ENCODE data around the gene UBE2D3. TPM values are rescaled to one million over a fixed set of nuclear protein-coding genes. Genes with fewer than 3 reads are reported as not detected.
"Not testable (repeated sequence)": the region's sequence is repeated elsewhere in the genome, so short reads cannot be mapped to it uniquely, and the experiment has no call there.

UBE2D3 gene
- total RNA-seq, result 100 to 1,000 TPM; 403 to 450 TPM

- H3K36me3 Mint-ChIP-seq (ENCODE audit: low read depth), result no peaks in the 10 kb centered on the region
- peak; percentile 49 for ATAC-seq (replicated peaks)
- peaks cover 14% of the 10 kb centered on the region for H3K4me1 Mint-ChIP-seq
- H3K27ac Mint-ChIP-seq, result no peak within 1 kb of the TSS
- H3K4me3 Mint-ChIP-seq, result no peak within 1 kb of the TSS
- H3K9me3 Mint-ChIP-seq, result no peaks in the 10 kb centered on the region
- H3K27me3 Mint-ChIP-seq, result no peaks in the 10 kb centered on the region
These were observed at the start of gene UBE2D3 for GRCh38 chr4:102826890-102827673. TSS of gene UBE2D3 (minus strand) at chr4:102827551. CDS start at chr4:102826508, 1,043 bp downstream.

DNA sequence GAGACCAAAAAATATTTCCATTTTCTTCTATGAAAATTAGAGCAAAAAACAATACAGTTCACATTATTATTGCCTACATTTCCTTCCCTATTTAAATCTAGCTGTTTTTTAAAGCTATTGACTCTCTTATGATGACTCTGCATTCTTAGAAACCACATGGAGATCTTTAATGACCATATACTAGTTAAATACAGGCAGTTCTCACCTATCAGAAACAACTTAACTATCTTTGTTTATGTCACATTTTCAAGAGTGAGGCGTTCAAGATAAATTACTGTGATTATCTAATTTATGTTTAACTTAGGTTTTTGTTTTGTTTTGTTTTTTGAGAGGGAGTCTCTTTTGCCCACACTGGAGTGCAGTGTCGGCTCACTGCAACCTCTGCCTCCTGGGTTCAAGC lies 44.4 kb upstream of the UBE2D3 start:
- H3K4me3 Mint-ChIP-seq, result peak overlapping the region; percentile 99
- no peak overlapping the region for H3K27ac Mint-ChIP-seq

DNA sequence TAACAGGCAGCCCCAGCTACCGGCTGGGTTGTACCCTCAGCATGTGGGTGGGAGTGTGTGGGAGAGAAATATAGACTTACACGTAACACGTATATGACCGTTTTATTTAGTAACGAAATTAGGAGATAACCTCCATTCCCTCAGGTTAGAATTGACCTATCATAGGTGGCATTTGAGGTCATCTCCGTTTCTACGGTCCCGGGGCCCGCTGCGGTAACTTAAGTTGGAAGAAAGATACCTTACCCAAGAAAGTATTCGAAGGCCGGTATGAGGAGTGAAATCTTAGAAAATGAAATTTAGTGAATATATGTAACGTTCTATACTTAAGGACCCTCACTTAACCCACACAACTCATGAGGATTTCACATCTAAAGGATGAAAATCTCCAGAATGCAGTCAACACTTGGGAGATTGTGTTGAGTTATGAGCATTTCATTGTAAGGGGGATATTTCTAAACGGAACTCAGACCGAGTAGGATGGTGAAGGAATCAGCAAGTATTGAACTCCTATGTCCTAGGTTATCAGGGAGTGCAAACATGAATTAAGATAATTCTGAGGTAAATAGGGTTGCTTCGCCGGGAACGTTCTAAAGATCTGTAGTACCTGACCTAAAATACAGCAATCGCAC lies 42.3 kb upstream of the UBE2D3 start:
- Mint-ChIP-seq H3K27me3 (no peaks in the 10 kb centered on the region), H3K4me3 (peak overlapping the region; percentile 99), H3K36me3 (ENCODE audit: low read depth) (peaks cover 52% of the 10 kb centered on the region), H3K27ac (peak overlapping the region; percentile 99), H3K4me1 (peaks cover 40% of the 10 kb centered on the region), H3K9me3 (no peaks in the 10 kb centered on the region)
- peak; percentile 36 for ATAC-seq (replicated peaks)

More for the DNA sequence above, 44.4 kb upstream of the UBE2D3 start:
- Mint-ChIP-seq H3K36me3 (ENCODE audit: low read depth) (peaks cover 64% of the 10 kb centered on the region), H3K27me3 (no peaks in the 10 kb centered on the region), H3K4me1 (peaks cover 29% of the 10 kb centered on the region), H3K9me3 (no peaks in the 10 kb centered on the region)
- ATAC-seq (replicated peaks), result no peak

DNA sequence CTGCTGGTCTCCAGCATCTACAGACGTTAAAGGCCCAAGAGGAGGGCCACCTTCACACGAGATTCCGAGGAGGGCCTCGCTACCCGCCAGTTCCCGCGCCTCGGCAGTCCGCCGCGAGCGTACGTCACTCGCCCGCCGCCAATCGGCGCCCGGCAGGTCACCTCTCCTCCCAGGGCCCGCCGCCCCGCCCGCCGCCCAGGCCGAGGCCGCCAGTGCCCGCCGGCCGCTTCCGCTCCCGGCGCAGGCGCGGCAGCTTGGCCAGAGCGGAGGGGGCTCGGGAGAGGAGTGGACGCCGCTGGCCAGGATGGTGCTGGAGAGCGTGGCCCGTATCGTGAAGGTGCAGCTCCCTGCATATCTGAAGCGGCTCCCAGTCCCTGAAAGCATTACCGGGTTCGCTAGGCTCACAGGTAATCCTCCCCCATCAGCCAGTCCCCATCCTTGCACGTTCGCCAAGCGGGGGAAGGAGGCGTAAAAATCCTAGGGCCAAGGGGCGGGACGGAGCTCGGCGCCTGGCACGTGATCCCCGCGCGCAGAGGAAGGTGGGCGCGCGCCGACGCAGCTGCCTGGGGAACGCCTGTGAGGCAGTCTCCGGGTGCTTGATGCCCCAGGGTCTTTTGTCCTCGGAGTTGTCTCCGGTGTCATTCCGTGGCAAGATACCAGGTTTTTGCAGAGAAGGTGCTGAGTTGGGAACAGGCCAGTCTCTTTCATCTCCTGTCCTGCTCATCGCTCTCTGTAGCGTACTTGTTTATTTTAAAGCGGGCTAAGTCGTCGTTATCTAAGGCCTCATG lies 41.6 kb upstream of the UBE2D3 start, which contains the start of gene CISD2:
TSS of gene CISD2 (plus strand) at position 212 of the 788 bp plus-strand sequence. CDS start at position 305, 93 bp downstream.
- H3K9me3 Mint-ChIP-seq, result no peaks in the 10 kb centered on the region
- peaks cover 42% of the 10 kb centered on the region for H3K4me1 Mint-ChIP-seq
- peak; percentile 91 for ATAC-seq (replicated peaks)
- peaks cover 45% of the 10 kb centered on the region for H3K36me3 Mint-ChIP-seq (ENCODE audit: low read depth)
- H3K27me3 Mint-ChIP-seq, result no peaks in the 10 kb centered on the region
- H3K4me3 Mint-ChIP-seq, result peak within 1 kb of the TSS; percentile 99
- H3K27ac Mint-ChIP-seq, result peak within 1 kb of the TSS; percentile 99

- Mint-ChIP-seq H3K27me3 (no peaks in the 10 kb centered on the region), H3K36me3 (ENCODE audit: low read depth) (peaks cover 38% of the 10 kb centered on the region), H3K4me1 (peaks cover 42% of the 10 kb centered on the region), H3K27ac (peak overlapping the region; percentile 99), H3K4me3 (peak overlapping the region; percentile 99), H3K9me3 (no peaks in the 10 kb centered on the region)
- peak; percentile 55 for ATAC-seq (replicated peaks)
These were observed 40.9 kb upstream of the UBE2D3 start for GRCh38 chr4:102868153-102868780.

DNA sequence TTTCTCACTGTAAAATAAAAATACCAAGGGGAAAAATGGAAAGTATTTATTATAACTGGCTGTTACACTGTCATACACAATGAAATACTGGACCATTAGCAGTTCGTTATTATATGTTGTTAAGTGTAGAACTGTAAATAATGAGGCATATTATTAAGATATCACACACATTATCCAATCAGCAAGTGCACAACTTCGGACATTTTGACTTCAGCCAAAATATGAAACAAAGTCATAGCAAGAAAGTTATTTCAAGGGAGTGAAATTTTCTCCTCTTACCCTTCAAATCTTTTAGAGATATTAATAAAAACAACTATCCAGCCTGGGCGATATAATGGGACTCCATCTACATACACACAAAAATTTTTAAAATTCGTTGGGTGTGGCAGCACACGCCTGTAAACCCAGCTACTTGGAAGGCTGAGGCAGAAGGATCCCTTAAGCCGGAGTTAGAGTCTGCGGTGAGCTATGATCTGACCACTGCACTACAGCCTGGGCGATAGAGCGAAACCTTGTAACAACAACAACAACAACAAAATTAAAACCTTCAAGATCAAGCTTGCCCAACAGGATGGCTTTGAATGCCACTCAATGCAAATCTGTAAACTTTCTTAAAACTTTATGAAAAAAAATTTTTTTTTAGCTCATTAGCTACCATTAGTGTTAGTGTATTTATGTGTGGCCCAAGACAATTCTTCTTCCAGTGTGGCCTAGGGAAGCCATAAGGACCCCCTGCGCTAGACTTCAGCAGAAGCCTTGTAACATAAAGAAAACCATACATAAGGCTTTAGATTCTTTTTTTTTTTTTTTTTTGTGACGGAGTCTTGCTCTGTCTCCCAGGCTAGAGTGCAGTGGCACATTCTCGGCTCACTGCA lies 40.2 kb upstream of the UBE2D3 start:
- Mint-ChIP-seq H3K27ac (peak overlapping the region; percentile 99), H3K4me1 (peaks cover 36% of the 10 kb centered on the region), H3K27me3 (no peaks in the 10 kb centered on the region), H3K9me3 (no peaks in the 10 kb centered on the region), H3K36me3 (ENCODE audit: low read depth) (peaks cover 30% of the 10 kb centered on the region), H3K4me3 (peak overlapping the region; percentile 99)
- ATAC-seq (replicated peaks), result no peak

DNA sequence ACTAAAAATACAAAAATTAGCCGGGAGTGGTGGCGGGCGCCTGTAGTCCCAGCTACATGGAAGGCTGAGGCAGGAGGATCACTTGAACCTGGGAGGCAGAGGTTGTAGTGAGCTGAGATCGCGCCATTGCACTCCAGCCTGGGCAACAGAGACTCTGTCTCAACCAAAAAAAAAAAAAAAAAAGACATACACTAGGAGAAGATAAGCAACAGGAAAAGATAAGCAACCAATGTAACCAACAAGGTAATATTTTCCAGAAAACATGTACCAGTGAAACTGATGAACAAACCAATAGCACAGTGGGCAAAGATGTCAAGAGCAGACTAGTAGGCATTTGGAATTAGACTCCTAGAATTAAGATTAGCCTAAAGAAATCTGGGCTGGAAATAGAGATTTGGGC lies 38.0 kb upstream of the UBE2D3 start:
- ATAC-seq (replicated peaks); H3K9me3 Mint-ChIP-seq; H3K27me3 Mint-ChIP-seq: not testable (repeated sequence)
- peak overlapping the region; percentile 99 for H3K4me3 Mint-ChIP-seq
- H3K36me3 Mint-ChIP-seq (ENCODE audit: low read depth), result peaks cover 24% of the 10 kb centered on the region
- peaks cover 31% of the 10 kb centered on the region for H3K4me1 Mint-ChIP-seq
- H3K27ac Mint-ChIP-seq, result peak overlapping the region; percentile 50

DNA sequence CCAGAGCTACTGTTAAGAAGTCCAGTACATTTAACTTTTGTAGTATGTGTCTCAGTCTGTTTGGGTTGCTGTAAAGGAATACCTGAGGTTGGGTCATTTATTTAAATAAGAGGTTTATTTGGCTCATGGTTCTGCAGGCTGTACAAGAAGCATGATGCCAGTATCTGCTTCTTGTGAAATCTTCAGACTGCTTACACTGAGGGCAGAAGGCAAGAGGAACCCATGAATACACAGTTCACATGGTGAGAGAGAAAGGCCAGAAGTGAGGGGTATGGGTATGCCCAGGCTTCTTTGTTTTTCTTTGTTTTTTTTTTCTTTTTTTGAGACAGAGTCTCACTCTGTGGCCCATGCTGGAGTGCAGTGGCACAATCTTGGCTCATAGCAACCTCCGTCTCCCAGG lies 35.4 kb upstream of the UBE2D3 start:
- peaks cover 15% of the 10 kb centered on the region for H3K9me3 Mint-ChIP-seq
- peaks cover 21% of the 10 kb centered on the region for H3K4me1 Mint-ChIP-seq
- no peak overlapping the region for H3K27ac Mint-ChIP-seq
- H3K4me3 Mint-ChIP-seq, result no peak overlapping the region
- ATAC-seq (replicated peaks), result no peak
- H3K36me3 Mint-ChIP-seq (ENCODE audit: low read depth), result peaks cover 21% of the 10 kb centered on the region
- no peaks in the 10 kb centered on the region for H3K27me3 Mint-ChIP-seq

- Mint-ChIP-seq H3K4me3 (no peak overlapping the region), H3K27ac (no peak overlapping the region), H3K27me3 (no peaks in the 10 kb centered on the region), H3K36me3 (ENCODE audit: low read depth) (peaks cover 21% of the 10 kb centered on the region), H3K9me3 (peaks cover 15% of the 10 kb centered on the region), H3K4me1 (peaks cover 21% of the 10 kb centered on the region)
- ATAC-seq (replicated peaks), result no peak
These were observed 34.7 kb upstream of the UBE2D3 start for GRCh38 chr4:102862016-102862415.

GRCh38 chr4:102860611-102861324 lies 33.4 kb upstream of the UBE2D3 start:
- no peaks in the 10 kb centered on the region for H3K27me3 Mint-ChIP-seq
- H3K9me3 Mint-ChIP-seq, result peaks cover 15% of the 10 kb centered on the region
- no peak for ATAC-seq (replicated peaks)
- no peak overlapping the region for H3K27ac Mint-ChIP-seq
- no peak overlapping the region for H3K4me3 Mint-ChIP-seq
- peaks cover 12% of the 10 kb centered on the region for H3K4me1 Mint-ChIP-seq
- H3K36me3 Mint-ChIP-seq (ENCODE audit: low read depth), result peaks cover 19% of the 10 kb centered on the region

DNA sequence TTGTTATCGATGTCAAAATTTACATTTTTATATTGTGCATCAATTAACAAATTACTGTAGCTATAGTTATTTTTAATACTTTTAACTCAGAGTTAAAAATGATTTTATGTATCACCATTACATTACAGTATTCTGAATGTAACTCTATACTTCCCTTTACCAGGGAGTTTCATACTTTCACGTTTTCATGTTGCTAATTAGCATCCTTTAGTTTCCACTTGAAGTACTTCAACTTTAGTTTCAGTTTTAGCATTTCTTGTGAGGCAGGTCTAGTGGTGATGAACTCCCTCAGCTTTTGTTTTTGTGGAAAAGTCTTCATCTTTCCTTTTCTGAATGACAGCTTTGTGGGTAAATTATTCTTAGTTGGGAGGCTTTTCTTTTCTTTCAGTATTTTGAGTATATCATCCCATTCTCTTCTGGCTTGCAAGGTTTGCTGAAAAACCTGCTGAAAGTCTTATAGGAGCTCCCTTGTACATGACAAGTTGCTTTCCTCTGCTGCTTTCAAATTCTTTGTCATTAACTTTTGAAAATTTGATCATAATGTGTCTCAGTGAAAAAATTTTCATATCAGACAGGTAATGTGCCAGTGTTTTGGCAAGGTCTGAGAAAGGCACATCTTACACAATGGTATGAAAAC lies 31.6 kb upstream of the UBE2D3 start:
- Mint-ChIP-seq H3K4me3 (no peak overlapping the region), H3K27me3 (no peaks in the 10 kb centered on the region), H3K9me3 (peaks cover 15% of the 10 kb centered on the region), H3K27ac (no peak overlapping the region), H3K4me1 (no peaks in the 10 kb centered on the region), H3K36me3 (ENCODE audit: low read depth) (peaks cover 12% of the 10 kb centered on the region)
- ATAC-seq (replicated peaks), result no peak

- Mint-ChIP-seq H3K9me3 (no peaks in the 10 kb centered on the region), H3K36me3 (ENCODE audit: low read depth) (no peaks in the 10 kb centered on the region), H3K27ac (no peak overlapping the region), H3K4me3 (no peak overlapping the region), H3K4me1 (no peaks in the 10 kb centered on the region), H3K27me3 (no peaks in the 10 kb centered on the region)
- ATAC-seq (replicated peaks), result no peak
These were observed 23.0 kb upstream of the UBE2D3 start for GRCh38 chr4:102850370-102850769.
